ENCODE measurements around the gene AAK1. TPM values are rescaled to one million over a fixed set of nuclear protein-coding genes. Genes with fewer than 3 reads are reported as not detected.

The AAK1 gene
- total and polyA plus RNA-seq, 10 of the 15 experiments (the other 5 are each of a cell fraction or from before 2014, with no cell fraction given): 2.9 to 41.4 (median 17.5) TPM

- TF ChIP-seq ZNF592 (IDR thresholded peaks at IDR 0.05) (no peak), BMI1 (IDR thresholded peaks at IDR 0.05; ENCODE audit: borderline replicate concordance) (no peak), RAD21 (IDR thresholded peaks at IDR 0.05; ENCODE audit: insufficient read depth, low read depth, low read length) (no peak), ZNF622 (IDR thresholded peaks at IDR 0.05) (no peak), POLR2AphosphoS2 (IDR thresholded peaks at IDR 0.05; ENCODE audit: low read depth, low read length) (no peak), FOXM1 (IDR thresholded peaks at IDR 0.05; ENCODE audit: low read depth, low read length) (no peak), BACH1 (IDR thresholded peaks at IDR 0.05; ENCODE audit: borderline replicate concordance) (no peak), ZSCAN29 (IDR thresholded peaks at IDR 0.05) (no peak), CHD1 (IDR thresholded peaks at IDR 0.05; ENCODE audit: low read depth, low read length) (no peak), CHD2 (IDR thresholded peaks at IDR 0.05; ENCODE audit: borderline replicate concordance, low read depth, low read length) (no peak)
- TF ChIP-seq, protein P1, sequence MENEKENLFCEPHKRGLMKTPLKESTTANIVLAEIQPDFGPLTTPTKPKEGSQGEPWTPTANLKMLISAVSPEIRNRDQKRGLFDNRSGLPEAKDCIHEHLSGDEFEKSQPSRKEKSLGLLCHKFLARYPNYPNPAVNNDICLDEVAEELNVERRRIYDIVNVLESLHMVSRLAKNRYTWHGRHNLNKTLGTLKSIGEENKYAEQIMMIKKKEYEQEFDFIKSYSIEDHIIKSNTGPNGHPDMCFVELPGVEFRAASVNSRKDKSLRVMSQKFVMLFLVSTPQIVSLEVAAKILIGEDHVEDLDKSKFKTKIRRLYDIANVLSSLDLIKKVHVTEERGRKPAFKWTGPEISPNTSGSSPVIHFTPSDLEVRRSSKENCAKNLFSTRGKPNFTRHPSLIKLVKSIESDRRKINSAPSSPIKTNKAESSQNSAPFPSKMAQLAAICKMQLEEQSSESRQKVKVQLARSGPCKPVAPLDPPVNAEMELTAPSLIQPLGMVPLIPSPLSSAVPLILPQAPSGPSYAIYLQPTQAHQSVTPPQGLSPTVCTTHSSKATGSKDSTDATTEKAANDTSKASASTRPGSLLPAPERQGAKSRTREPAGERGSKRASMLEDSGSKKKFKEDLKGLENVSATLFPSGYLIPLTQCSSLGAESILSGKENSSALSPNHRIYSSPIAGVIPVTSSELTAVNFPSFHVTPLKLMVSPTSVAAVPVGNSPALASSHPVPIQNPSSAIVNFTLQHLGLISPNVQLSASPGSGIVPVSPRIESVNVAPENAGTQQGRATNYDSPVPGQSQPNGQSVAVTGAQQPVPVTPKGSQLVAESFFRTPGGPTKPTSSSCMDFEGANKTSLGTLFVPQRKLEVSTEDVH (IDR thresholded peaks at IDR 0.05; ENCODE audit: low read depth, partially characterized antibody): no peak
- TF ChIP-seq, protein P2, sequence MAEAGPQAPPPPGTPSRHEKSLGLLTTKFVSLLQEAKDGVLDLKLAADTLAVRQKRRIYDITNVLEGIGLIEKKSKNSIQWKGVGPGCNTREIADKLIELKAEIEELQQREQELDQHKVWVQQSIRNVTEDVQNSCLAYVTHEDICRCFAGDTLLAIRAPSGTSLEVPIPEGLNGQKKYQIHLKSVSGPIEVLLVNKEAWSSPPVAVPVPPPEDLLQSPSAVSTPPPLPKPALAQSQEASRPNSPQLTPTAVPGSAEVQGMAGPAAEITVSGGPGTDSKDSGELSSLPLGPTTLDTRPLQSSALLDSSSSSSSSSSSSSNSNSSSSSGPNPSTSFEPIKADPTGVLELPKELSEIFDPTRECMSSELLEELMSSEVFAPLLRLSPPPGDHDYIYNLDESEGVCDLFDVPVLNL (IDR thresholded peaks at IDR 0.05; ENCODE audit: low read depth, low read length): no peak
Measured at GRCh38 chr2:69505710-69506109, 137.8 kb downstream of the AAK1 start (continued).

Data from GM12878 (cell line).